ENCODE results near the gene TMEM139.

Gene TMEM139

GRCh38 chr7:143329471-143330170, 44.9 kb downstream of the TMEM139 start:
- Histone ChIP-seq H3K9me3 (replicated peaks; ENCODE audit: insufficient read depth, low read length) (no peaks in the 10 kb centered on the region), H3K9ac (ENCODE audit: low read length) (no peak overlapping the region), H4K20me1 (ENCODE audit: insufficient read depth, low read length) (no peaks in the 10 kb centered on the region), H2AFZ (ENCODE audit: low read length) (no peak overlapping the region), H3K36me3 (replicated peaks; ENCODE audit: insufficient read depth, low read length) (no peaks in the 10 kb centered on the region), H3K79me2 (ENCODE audit: low read length) (no peaks in the 10 kb centered on the region), H3F3A (ENCODE audit: insufficient read depth, low read length) (no peaks in the 10 kb centered on the region), H3K27me3 (replicated peaks; ENCODE audit: insufficient read depth, low read length) (no peaks in the 10 kb centered on the region), H3K4me1 (ENCODE audit: low read length) (no peaks in the 10 kb centered on the region), H3K4me3 (ENCODE audit: low read length) (no peak overlapping the region), H3K9me2 (replicated peaks; ENCODE audit: insufficient read depth, low read length) (no peaks in the 10 kb centered on the region), H3K27ac (ENCODE audit: low read length) (no peak overlapping the region), H3K4me2 (ENCODE audit: low read depth, low read length) (no peak overlapping the region)
- no peak for DNase-seq
- peak; percentile 14 for TF ChIP-seq CTCF (IDR thresholded peaks at IDR 0.05; ENCODE audit: low read length)
- no peak for TF ChIP-seq EZH2 (optimal IDR thresholded peaks at IDR 0.05; ENCODE audit: low read depth, low read length)

- no peaks in the 10 kb centered on the region for H3K9me2 ChIP-seq (replicated peaks; ENCODE audit: insufficient read depth, low read length)
- no peak overlapping the region for H2AFZ ChIP-seq (ENCODE audit: low read length)
- no peak overlapping the region for H3K9ac ChIP-seq (ENCODE audit: low read length)
- no peak for TF ChIP-seq EZH2phosphoT487 (IDR thresholded peaks at IDR 0.05; ENCODE audit: low read length)
- no peak for TF ChIP-seq CTCF (IDR thresholded peaks at IDR 0.05; ENCODE audit: low read length)
- TF ChIP-seq EZH2 (optimal IDR thresholded peaks at IDR 0.05; ENCODE audit: low read depth, low read length), result no peak
- H3F3A ChIP-seq (ENCODE audit: insufficient read depth, low read length), result no peaks in the 10 kb centered on the region
- no peaks in the 10 kb centered on the region for H3K9me3 ChIP-seq (replicated peaks; ENCODE audit: insufficient read depth, low read length)
- H3K36me3 ChIP-seq (replicated peaks; ENCODE audit: insufficient read depth, low read length), result no peaks in the 10 kb centered on the region
- no peak for DNase-seq
- H3K4me1 ChIP-seq (ENCODE audit: low read length), result no peaks in the 10 kb centered on the region
- no peak overlapping the region for H3K4me3 ChIP-seq (ENCODE audit: low read length)
- no peak overlapping the region for H3K4me2 ChIP-seq (ENCODE audit: low read depth, low read length)
- no peak overlapping the region for H3K27ac ChIP-seq (ENCODE audit: low read length)
- H3K27me3 ChIP-seq (replicated peaks; ENCODE audit: insufficient read depth, low read length), result no peaks in the 10 kb centered on the region
- no peaks in the 10 kb centered on the region for H4K20me1 ChIP-seq (ENCODE audit: insufficient read depth, low read length)
- no peaks in the 10 kb centered on the region for H3K79me2 ChIP-seq (ENCODE audit: low read length)
Observed at GRCh38 chr7:143331179-143331801, 46.5 kb downstream of the TMEM139 start.

GRCh38 chr7:143334244-143334643, 49.5 kb downstream of the TMEM139 start:
- TF ChIP-seq EZH2 (optimal IDR thresholded peaks at IDR 0.05; ENCODE audit: low read depth, low read length) (no peak), EZH2phosphoT487 (IDR thresholded peaks at IDR 0.05; ENCODE audit: low read length) (no peak), CTCF (IDR thresholded peaks at IDR 0.05; ENCODE audit: low read length) (no peak)
- Histone ChIP-seq H3K9ac (ENCODE audit: low read length) (no peak overlapping the region), H3K4me3 (ENCODE audit: low read length) (no peak overlapping the region)

More at GRCh38 chr7:143334244-143334643, 49.5 kb downstream of the TMEM139 start:
- Histone ChIP-seq H3K79me2 (ENCODE audit: low read length) (no peaks in the 10 kb centered on the region), H3K27ac (ENCODE audit: low read length) (no peak overlapping the region), H4K20me1 (ENCODE audit: insufficient read depth, low read length) (no peaks in the 10 kb centered on the region), H3K9me3 (replicated peaks; ENCODE audit: insufficient read depth, low read length) (no peaks in the 10 kb centered on the region), H3K9me2 (replicated peaks; ENCODE audit: insufficient read depth, low read length) (no peaks in the 10 kb centered on the region), H3K4me1 (ENCODE audit: low read length) (no peaks in the 10 kb centered on the region), H3F3A (ENCODE audit: insufficient read depth, low read length) (no peaks in the 10 kb centered on the region), H3K36me3 (replicated peaks; ENCODE audit: insufficient read depth, low read length) (no peaks in the 10 kb centered on the region), H2AFZ (ENCODE audit: low read length) (no peak overlapping the region), H3K27me3 (replicated peaks; ENCODE audit: insufficient read depth, low read length) (no peaks in the 10 kb centered on the region), H3K4me2 (ENCODE audit: low read depth, low read length) (no peak overlapping the region)
- DNase-seq, result no peak

Measured in MM.1S (cell line).